GM13976 (cell line): Measurements from ENCODE around the gene RPS3A.

Experiments
- DNase-seq: peaks from one replicate; pipeline ENCODE4 v3.0.0; 2012; ENCODE audit warnings: low spot score
- CTCF ChIP-seq: IDR thresholded peaks from 2 replicates; pipeline ENCODE4 v1.5.1; 2012; ENCODE audit warnings: borderline replicate concordance, mild to moderate bottlenecking; ENCODE audit not compliant: insufficient read depth; ENCODE audit errors: extremely low read depth, missing control alignments, control extremely low read depth
- in situ Hi-C: fragments of 300-500 bp; cut with MboI; formaldehyde crosslinking; loops from one replicate; pipeline ENCODE4 v1.12.0; 2022; ENCODE audit warnings: low sequenced_read_pairs, mixed read lengths, inconsistent platforms; ENCODE audit not compliant: unreplicated experiment

The RPS3A gene

GRCh38 chr4:151098979-151099228 lies 524 bp upstream of the RPS3A start:
- in situ Hi-C loops: no loop called here
- DNase-seq: no peak
- TF ChIP-seq CTCF: no peak

DNA sequence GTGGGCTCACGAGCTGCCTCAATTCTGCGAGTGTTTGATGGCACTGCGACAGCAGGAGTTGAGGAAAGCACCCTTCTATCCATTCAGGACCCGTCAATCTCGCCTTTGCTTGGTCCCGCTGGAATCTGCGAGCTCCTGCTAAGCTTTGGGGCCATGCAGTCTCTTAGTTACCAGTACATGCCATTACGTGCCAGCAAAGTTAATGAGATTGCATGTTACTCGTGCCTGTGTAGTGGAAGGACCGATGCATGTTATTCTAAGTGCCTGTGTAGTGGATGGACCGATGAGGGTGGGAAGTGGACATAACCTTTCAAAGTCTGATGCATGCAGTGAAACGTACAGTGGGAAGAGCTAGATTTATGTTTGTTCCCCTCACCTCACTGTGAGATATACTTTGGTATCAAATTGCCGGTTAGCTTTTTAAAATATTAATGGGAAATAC lies 569 bp downstream of the RPS3A start:
- no peak for DNase-seq
- in situ Hi-C loops: no loop called here
- TF ChIP-seq CTCF: no peak

DNA sequence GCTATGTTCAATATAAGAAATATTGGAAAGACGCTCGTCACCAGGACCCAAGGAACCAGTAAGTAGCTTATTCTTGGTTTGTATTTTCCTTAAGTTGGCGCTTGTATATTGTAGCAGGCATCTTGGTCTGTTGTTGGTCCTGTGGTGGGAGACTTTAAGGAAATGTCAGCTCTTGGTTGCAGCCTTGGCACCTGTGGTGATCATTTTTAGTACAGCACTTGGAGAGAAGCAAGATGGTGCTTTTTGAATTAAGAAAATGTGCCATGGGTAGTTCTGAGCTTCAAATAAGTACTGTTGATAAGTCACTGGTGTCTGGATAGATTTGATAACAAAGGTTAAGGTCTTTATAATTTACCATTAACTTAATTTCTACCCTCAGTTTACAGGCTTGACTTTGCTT lies 1.1 kb downstream of the RPS3A start:
- in situ Hi-C loops: no loop called here
- DNase-seq: no peak
- no peak for TF ChIP-seq CTCF

- in situ Hi-C loops: no loop called here
- DNase-seq: no peak
- no peak for TF ChIP-seq CTCF
Observed at GRCh38 chr4:151103758-151104157, 4.3 kb downstream of the RPS3A start.

- TF ChIP-seq CTCF: no peak
- in situ Hi-C loops: no loop called here
- DNase-seq: no peak
Observed at GRCh38 chr4:151104621-151105020, 5.2 kb downstream of the RPS3A start.

GRCh38 chr4:151105454-151106032 lies 6.1 kb downstream of the RPS3A start:
- no peak for TF ChIP-seq CTCF
- in situ Hi-C loops: no loop called here
- DNase-seq: no peak

DNA sequence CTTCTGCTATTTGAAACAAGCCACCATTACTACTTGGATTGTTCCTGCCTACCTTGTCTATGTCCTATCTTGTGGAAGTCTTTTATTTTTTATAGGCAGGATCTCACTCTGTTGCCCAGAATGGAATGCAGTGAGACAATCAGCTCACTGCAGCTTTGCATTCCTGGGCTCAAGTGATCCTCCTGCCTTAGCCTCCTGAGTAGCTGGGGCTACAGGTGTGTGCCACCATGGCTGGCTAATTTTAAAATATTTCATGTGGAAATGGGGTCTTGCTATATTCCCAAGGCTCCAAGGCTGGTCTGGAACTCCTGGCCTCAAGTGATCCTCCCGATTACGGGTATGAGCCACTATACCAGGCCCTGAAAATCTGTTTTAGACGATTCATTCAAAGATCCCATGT lies 7.6 kb downstream of the RPS3A start:
- in situ Hi-C loops: no loop called here
- no peak for TF ChIP-seq CTCF
- DNase-seq: no peak
